Transverse colon (tissue), 4 donors: Measurements from ENCODE around the gene PLA2G4F.

Experiments
- CTCF ChIP-seq, 5 experiments: fragments of 200-600 bp in 3 of 5; fragments of 450-650 bp in 2 of 5; sonication (generic) in 3 of 5; IDR thresholded peaks; 1 replicate in 2 of 5; 2 replicates in 3 of 5; pipeline ENCODE4 v1.5.1; 2016 to 2017; ENCODE audit warnings: antibody characterized with exemption in 5 of 5, inconsistent platforms in 3 of 5, mild to moderate bottlenecking in 2 of 5, moderate library complexity in 1 of 5
- POLR2AphosphoS5 ChIP-seq, 3 donors: sonication (generic); formaldehyde crosslinking; IDR thresholded peaks; one replicate each; pipeline ENCODE4 v1.6.1; 2016; ENCODE audit warnings: antibody characterized with exemption in 3 of 3

GRCh38 chr15:42108806-42109205, 47.6 kb downstream of the PLA2G4F start:
- TF ChIP-seq POLR2AphosphoS5 (IDR thresholded peaks at IDR 0.05) (no peak), CTCF (IDR thresholded peaks at IDR 0.05) (no peak)
